Upper lobe of left lung (tissue), 4 donors: ENCODE data around the gene PARP12.

Experiments
- CTCF ChIP-seq, 6 experiments: fragments of 450-650 bp in 4 of 6; fragments of 200-600 bp in 2 of 6; sonication (generic) in 2 of 6; IDR thresholded peaks; one replicate each; pipeline ENCODE4 v1.5.1; 2016 to 2019; ENCODE audit warnings: antibody characterized with exemption in 6 of 6
- POLR2A ChIP-seq, 4 donors: fragments of 450-650 bp; IDR thresholded peaks; one replicate each; pipeline ENCODE4 v1.5.1; 2016 to 2017; ENCODE audit warnings: antibody characterized with exemption in 4 of 4, mild to moderate bottlenecking in 2 of 4
- POLR2AphosphoS5 ChIP-seq, 2 donors: sonication (generic); formaldehyde crosslinking; IDR thresholded peaks; one replicate each; pipeline ENCODE4 v1.5.1; 2017; ENCODE audit warnings: antibody characterized with exemption in 2 of 2

GRCh38 chr7:140067052-140067451, 4.3 kb upstream of the PARP12 start:
- TF ChIP-seq CTCF (IDR thresholded peaks at IDR 0.05) (no peak), POLR2AphosphoS5 (IDR thresholded peaks at IDR 0.05) (no peak), POLR2A (IDR thresholded peaks at IDR 0.05) (no peak)
